GM13977 (cell line): Measurements from ENCODE around the gene ZFP62.

Experiments
- DNase-seq: peaks from one replicate; pipeline ENCODE4 v3.0.0; 2012; ENCODE audit warnings: low spot score
- in situ Hi-C: fragments of 300-500 bp; cut with MboI; formaldehyde crosslinking; loops from one replicate; pipeline ENCODE4 v1.12.0; 2022; ENCODE audit warnings: low sequenced_read_pairs, low pct_unique_long_range_greater_than_20kb, mixed read lengths, inconsistent platforms; ENCODE audit not compliant: unreplicated experiment
- TF ChIP-seq, protein P1 (sequence below): IDR thresholded peaks from 2 replicates; pipeline ENCODE4 v1.5.1; 2012; ENCODE audit warnings: mild to moderate bottlenecking, control low read depth; ENCODE audit not compliant: insufficient read depth; ENCODE audit errors: extremely low read depth, missing control alignments

ZFP62 gene

DNA sequence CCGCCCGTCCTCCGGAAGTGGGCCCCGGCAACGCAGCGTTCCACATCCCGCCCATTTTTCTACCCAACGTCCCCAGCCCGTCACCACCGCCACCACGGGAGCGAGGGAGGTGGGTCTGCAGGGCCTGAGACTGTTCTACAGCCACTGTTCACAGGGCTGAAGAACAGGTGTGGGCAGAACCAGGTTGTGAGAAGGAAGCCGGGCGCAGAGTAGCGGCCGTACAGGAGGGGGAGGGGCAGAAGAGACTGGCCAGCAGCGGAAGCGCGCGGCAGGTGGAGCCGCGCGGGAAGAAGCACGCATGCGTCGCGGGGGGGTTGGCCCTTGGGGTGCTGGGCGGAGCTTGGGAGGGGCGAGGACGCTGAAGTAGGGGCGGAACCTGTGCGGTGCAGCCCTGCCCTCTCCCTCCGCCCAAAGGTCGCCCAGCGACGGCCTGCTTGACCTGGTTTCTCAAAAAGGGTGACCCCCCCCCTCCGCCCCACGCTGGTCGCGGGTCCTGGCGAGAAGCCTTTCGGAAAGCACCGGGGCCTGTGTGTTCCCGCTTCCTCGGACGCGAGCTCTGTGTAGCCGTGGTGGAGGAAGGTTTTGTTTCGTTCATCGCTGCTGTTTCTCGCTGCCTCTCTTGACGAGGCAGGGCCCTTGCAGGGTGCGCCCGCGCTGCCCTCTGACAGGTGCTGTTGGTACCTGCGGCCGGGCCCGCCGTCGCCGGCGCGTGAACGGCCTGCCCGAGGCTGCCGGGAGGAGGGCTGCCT lies 50.7 kb downstream of the ZFP62 start:
- DNase-seq = peak; percentile 96
- in situ Hi-C loops = no loop called here
- TF ChIP-seq, protein P1, sequence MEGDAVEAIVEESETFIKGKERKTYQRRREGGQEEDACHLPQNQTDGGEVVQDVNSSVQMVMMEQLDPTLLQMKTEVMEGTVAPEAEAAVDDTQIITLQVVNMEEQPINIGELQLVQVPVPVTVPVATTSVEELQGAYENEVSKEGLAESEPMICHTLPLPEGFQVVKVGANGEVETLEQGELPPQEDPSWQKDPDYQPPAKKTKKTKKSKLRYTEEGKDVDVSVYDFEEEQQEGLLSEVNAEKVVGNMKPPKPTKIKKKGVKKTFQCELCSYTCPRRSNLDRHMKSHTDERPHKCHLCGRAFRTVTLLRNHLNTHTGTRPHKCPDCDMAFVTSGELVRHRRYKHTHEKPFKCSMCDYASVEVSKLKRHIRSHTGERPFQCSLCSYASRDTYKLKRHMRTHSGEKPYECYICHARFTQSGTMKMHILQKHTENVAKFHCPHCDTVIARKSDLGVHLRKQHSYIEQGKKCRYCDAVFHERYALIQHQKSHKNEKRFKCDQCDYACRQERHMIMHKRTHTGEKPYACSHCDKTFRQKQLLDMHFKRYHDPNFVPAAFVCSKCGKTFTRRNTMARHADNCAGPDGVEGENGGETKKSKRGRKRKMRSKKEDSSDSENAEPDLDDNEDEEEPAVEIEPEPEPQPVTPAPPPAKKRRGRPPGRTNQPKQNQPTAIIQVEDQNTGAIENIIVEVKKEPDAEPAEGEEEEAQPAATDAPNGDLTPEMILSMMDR = no peak

DNA sequence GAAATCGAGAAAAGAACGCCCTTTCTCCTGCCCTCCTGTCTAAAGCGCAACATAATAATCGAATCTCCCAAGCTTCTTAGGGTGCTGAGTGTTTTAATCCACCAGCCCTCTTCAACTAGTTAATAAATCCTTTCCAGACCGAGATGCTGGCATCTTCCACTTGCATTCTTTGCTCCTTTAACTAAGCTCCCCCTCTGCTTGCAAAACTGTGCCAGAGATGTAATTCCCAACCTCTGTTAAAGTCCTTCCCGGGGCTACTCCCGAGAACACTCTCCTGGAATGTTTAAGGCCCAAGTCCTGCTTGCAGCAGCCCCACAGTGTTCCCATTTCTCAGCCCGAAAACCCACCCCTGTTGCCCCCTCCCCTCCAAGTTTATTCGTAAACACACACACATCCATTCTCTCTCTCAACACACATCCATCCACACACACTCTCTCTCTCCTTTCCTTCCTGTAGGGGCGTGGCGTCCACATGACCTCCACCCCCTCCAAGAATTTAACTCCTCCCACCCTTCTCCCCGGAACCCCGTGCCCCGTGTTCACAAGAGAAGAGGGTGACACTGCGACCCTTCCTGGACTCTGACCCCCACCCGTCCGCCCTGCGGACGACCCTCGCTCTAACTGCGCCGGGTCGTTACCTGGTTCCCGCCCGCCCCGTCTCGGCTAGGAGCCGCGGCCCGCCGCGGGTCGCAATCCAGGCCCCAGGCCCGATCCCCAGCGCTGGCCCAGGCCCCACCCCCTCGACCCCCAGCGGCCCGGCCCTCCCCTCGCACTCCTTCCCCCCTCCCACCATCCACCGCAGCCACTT lies 51.5 kb downstream of the ZFP62 start:
- TF ChIP-seq, protein P1 = no peak
- in situ Hi-C loops = no loop called here
- peak; percentile 93 for DNase-seq

DNA sequence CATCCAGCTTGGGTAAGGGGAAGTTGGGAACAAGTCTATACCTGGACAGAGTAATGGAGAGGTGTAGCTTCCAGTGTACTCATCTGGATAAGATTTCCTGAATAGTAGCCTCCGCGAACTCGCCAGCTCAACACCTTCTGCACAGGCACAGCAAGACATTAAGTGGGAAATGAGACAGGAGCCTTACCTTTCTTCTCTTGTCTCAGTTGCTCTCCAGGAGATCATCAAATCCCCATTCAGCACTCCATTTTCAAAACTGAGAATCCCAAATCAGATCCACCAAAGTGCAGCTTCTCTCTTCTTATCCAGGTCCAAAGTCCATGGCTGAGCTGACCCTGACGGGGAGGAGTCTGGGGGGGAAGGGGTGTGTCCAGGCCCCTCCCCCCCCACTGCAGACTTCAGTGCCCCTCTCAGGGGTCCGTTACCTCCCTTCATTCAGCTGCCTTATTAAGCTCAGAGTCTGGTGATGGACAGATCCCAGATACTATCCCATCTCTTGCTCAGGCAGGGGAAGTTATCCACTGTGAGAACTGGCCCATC lies 52.5 kb downstream of the ZFP62 start:
- TF ChIP-seq, protein P1 = no peak
- in situ Hi-C loops = no loop called here
- no peak for DNase-seq

DNA sequence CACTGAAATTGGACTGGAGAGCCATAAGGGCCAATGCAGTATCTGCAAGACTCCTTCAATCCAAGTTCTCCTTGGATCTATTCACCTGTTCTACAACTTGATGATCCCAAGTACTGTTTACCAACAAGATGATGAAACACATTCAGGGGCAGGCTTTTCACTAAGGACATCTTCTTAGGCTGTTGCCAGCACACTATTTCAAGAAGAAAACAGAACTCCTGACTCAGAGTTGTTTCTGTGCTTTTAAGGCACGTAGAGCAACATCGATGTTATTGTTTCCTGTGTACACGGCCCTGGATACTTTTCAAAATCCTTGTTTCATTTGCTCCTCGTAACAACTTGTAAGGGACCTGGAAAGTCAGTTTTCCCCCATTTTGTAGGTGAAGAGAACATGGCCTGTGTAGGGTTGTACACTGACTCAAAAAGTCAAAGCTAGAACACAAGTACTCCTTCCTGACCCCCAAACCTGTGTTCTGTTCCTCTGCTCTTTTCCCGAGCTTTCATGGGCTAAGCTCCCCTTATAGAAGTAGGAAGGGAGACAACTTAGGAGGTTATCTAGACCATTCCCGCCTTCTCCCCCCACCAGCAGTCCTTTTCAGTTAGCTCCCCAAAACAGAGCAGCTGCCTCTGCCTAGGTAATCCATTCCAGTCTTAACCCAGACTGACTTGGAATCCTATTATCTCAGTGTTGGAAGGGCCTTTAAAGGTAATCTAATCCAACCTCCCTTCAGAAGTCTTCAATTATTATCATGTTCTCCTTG lies 53.2 kb downstream of the ZFP62 start:
- TF ChIP-seq, protein P1 = no peak
- in situ Hi-C loops = no loop called here
- no peak for DNase-seq

DNA sequence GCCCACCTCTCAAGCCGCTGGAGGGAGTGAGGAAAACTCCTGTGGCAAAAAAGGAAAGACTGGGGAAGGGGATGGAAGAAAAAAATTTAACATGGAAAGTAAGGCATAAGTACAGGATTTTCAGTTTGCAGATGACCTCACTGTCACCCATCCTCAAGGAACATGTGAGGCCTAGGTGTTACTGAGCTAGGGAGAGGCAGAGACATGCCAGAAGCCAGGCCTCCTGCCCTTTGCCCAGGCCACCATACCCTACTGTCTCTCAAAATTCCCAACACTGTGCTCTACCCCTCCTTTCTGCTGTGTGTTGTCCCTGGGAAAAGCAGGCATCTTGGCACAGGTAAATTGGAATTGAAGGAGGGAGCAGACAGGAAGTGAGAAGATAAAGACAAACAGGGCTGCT lies 54.0 kb downstream of the ZFP62 start:
- in situ Hi-C loops = no loop called here
- DNase-seq = no peak
- TF ChIP-seq, protein P1 = no peak

DNA sequence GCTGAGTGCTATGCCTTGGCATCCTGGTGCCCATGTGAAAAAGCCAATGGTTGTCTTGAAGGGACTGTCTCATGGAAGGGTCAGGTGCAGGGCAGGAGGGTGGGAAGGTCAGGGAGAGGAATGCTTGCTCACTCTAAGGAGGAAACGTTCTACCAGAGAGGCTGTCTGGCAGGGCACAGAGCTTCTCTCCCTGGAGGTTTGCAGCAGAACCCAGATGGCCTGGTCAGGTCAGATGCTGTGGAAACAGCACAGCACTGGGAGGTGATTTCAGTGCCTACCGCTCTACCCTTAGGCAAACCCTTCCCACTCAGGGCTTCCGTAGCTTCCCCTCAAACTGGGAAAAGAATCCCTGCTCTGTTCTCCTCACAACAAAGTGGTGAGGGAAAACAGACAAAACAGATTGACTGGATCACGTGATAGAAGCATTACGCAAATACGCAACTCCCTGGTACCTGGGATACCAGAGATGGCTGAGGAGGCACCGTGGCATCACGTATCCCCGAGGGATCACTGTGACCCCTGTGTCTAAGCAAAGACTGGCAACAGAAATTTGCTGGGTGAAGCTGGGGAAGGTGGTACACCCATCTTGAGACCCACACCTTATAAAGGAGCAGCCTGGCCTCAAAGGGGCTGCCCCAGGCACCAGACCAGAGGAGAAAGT lies 54.6 kb downstream of the ZFP62 start:
- TF ChIP-seq, protein P1 = no peak
- DNase-seq = no peak
- in situ Hi-C loops = no loop called here
